ENCODE measurements around the gene MPG.
A peak's percentile ranks its signal among the peaks of the same experiment; 100 is the strongest.

The MPG gene

DNA sequence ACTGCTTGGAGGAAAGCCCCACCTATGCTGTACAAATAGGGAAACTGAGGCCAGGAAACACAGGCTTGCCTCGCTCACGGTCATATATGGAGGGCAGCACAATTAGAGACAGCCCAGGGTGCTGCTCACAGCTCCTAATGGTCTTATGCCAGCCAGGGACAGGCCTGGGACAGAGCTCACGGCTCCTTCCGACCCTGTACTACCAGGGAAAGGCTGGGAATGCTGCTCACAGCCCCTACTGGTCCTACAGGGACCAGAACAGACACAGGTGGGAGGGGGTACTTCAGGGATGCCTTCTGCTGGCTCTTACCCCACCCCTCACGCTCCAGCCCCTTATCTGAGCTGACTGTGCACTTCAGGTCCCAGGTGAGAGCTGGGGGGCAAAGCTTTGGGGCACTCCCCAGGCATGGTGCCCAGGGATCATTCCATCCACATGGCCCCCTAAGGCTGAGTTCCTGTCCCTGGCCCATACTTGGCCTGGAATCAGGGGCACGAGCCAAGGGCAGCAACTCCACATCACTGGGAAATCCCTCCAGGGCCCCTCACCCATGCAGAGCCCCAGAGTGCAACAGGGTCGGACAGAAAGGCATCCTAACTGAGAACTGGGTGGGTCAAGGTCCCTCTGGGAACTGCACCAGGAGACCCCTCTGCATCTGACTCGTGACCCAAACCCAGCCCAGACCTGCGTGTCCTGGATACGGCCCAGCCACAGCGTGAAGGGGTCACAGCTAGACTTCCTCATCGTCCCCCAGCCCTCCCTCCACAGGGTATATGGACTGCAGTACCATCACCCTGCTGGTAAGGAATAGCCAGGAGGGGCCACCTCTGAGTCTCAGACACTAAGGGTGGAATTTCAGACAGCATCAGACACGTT lies 11.5 kb upstream of the MPG start:
- DNase-seq (ENCODE audit: low read depth, low spot score) = no peak

DNA sequence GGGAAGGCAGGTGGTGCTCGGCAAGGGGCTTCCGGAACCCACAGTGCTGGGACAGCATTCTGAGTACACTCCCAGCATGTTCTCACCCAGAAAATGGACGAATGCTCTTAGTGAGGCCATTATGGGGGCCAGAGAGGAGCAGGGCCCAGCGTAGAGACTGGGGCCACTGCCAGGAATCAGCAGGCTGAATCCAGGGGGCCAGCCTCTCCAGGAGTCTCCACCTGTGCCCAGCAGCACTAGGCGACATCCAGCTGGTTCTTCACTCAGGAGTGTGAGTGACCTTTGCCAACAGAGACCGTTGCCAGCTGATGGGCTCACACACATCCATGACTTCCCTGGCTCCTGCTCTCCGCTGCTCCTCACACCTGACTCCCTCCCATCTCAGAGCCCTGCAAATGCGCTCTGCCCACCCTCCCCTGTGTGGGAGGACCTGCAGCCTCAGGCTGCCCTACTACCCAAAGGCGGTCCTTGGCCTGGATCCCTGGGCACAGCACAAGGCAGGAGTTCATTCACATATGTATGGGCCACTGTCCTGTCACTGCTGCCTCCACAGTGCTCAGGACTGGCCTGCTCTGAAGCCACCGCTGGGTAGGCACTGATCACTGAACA lies 10.7 kb upstream of the MPG start:
- no peak for DNase-seq (ENCODE audit: low read depth, low spot score)

DNA sequence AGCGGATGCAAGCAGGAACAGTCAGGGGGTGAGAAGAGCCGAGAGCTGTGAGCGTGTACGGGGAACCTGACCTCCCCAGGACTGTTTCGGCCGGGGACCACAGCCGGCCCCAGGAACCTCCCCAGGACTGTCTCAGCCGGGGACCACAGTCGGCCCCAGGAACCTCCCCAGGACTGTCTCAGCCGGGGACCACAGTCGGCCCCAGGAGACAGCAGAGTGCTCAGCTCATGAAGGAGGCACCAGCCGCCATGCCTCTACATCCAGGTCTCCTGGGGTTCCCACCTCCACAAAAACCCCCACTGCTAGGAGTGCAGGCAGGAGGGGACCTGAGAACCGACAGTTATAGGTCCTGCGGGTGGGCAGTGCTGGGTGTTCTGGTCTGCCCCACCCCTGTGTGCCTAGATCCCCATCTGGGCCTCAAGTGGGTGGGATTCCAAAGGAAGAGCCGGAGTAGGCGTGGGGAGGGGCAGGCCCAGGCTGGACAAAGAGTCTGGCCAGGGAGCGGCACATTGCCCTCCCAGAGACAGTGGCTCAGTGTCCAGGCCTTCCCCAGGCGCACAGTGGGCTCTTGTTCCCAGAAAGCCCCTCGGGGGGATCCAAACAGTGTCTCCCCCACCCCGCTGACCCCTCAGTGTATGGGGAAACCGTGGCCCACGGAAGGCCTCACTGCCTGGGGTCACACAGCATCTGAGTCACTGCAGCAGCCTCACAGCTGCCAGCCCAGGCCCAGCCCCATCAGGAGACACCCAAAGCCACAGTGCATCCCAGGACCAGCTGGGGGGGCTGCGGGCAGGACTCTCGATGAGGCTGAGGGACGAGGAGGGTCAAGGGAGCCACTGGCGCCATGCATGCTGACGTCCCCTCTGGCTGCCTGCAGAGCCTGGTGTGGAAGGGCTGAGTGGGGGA lies 9.9 kb upstream of the MPG start:
- no peak for DNase-seq (ENCODE audit: low read depth, low spot score)

GRCh38 chr16:69181-69580 lies 8.8 kb upstream of the MPG start:
- DNase-seq (ENCODE audit: low read depth, low spot score) = no peak

DNA sequence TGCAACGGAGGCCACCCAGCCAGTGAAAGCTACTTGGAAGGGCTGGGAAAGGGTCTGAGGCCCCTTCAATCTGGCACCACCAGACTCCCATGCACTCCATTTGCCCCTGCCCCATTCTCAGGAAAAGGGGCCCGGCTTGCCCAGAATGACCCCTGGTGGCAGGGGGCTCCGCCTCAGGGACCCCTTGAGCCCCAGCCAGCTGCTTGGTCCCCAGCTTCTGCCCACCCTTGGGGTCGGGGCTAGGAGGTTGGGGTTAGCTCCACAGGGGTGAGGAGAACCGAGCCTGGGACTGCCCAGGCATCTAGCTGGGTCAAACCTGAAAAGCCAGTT lies 6.8 kb upstream of the MPG start:
- no peak for DNase-seq (ENCODE audit: low read depth, low spot score)

- DNase-seq (ENCODE audit: low read depth, low spot score) = peak; percentile 85
These were observed 6.3 kb upstream of the MPG start for GRCh38 chr16:71540-72401.

DNA sequence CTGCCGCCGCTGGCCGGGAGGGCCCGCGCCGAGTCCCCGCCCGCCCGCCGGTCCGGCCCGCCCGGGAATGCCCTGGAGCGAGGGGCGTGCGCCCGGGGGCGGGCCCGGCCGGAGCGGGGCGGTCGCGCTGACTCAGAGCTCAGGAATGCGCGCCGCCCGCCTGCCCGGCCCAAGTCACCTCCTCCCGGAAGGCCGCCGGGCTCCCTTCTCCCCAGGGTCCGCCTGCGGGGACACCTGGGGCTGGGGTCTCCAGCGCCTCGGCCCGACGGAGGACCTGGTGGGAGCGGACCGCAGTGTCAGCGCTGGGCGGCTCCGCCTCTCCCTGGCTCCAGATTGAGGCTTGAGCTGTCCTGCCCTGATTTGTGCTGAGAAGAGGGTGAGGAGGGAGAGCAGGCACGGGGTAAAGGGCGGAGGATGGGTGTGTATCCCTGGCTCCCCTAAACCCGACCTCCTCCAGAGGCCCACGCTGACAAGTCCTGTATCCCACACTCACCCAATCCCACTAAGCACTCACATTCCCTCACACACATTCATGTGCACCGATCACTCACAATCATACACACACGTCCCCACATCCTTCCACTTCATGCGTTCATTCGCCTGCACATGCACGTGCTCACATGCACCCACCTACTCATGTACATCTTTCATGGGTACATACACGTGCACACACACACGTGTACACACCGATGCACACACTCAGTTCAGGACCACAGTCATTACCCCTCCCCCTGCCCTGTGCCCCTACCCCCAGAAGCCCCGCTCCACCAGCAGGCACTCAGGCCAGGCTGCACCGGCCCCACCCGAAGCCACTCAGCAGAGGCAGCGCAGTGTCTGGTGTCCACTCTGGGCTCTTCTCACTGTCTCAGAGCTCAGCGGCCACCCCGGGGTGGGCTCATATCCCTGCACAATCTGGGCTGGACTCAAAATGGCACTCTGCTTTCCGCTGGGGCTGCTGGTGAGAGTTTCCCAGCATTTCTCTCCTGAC lies 5.2 kb upstream of the MPG start, which contains the start of gene RHBDF1:
Gene RHBDF1 (minus strand): TSS at position 71 of the 988 bp plus-strand sequence. CDS start 7,616 bp downstream, outside the sequence.
- no peak for DNase-seq (ENCODE audit: low read depth, low spot score)

GRCh38 chr16:74051-74746 lies 3.8 kb upstream of the MPG start:
- DNase-seq (ENCODE audit: low read depth, low spot score) = no peak

DNA sequence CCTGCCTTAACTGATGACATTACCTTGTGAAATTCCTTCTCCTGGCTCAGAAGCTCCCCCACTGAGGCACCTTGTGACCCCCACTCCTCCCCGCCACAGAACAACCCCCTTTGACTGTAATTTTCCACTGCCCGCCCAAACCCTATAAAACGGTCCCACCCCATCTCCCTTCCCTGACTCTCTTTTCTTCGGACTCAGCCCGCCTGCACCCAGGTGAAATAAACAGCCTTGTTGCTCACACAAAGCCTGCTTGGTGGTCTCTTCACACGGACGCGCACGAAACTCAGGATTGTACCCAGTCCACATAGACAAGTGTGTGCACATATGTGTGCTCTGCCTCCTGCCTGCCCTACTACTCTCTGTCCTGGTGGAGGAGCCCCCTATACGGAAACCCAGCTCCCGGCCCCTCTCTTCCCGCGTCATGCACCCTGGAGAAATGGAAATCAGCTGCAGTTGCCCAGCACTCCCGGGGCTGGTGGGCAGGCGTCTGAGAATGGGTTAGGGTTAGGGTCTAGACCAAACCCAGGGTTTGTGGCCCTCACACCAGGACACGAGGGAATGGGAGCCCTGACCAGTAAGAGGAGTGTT lies 3.2 kb upstream of the MPG start:
- DNase-seq (ENCODE audit: low read depth, low spot score) = no peak

DNA sequence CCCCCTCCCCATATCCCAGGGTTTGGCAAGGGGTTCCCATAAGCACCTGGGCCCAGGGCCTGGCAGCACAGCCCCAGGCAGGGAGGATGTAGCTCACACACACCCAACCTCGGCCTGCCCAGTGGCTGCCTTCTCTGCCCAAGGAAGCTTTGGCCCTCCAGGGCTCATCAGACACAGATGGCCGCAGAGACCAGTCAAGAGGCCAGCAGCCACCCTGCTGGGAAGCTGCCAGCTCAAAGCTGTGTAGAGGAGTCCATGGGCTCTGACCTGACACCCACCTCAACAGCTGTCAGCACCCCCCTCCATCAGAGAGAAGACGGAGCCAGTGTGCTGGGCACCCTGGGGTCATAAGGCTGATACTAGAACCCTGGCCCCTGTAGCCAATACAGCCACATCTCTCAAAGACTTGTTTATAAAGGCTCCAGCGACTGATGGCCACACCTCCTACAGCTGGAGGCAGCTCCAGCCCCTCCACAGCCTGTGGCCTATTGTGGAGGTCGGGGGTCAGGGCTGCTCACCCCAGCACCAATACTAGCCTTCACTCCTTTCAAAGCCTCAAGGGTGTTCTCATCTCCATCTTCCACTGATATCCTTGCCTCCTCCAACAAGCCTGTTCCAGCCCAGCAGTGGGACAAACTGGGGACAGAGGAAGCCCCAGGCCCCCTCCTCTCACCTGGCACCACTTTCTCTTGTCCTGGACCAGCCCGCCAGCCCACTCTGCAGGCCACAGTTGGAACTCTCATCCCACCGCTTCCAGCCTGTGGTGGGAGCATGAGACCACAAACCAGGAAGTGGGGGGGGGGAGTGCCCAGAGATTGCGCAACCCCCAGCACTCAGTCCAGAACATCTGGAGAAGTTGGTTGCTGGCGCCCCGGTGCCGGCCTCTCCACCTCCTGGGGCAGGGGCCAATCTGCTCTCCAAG lies 2.2 kb upstream of the MPG start:
- DNase-seq (ENCODE audit: low read depth, low spot score) = no peak

- DNase-seq (ENCODE audit: low read depth, low spot score) = no peak
These were observed 1.3 kb upstream of the MPG start for GRCh38 chr16:76535-77272.

DNA sequence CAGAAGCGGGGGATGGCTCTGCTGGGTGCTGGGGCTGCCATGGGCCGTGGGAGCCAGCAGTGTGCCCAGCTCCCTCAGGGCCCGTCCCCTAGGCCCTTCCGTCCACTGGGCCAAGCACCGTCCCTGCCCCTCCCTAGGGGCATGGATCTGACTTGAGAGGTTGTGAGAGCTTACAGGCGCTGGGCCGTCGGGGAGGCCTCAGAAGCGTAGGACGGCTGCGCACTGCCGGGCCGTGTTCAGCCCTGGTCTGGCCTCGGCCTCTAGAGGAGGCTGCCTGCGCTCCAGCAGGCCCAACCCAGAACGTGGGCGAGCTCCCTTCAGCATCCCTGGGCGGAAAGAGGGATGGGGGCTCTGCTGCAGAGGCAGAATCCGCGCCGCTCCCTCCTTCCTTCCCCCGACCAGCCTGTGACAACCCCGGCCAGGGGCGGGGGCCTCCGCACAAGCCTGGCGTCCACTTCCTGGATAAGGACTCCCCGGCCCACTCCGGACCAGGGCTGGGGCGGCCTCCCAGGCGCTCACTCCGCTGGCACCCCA lies 685 bp upstream of the MPG start:
- DNase-seq (ENCODE audit: low read depth, low spot score) = no peak

GRCh38 chr16:78444-79150 lies 572 bp downstream of the MPG start:
- no peak for DNase-seq (ENCODE audit: low read depth, low spot score)

DNA sequence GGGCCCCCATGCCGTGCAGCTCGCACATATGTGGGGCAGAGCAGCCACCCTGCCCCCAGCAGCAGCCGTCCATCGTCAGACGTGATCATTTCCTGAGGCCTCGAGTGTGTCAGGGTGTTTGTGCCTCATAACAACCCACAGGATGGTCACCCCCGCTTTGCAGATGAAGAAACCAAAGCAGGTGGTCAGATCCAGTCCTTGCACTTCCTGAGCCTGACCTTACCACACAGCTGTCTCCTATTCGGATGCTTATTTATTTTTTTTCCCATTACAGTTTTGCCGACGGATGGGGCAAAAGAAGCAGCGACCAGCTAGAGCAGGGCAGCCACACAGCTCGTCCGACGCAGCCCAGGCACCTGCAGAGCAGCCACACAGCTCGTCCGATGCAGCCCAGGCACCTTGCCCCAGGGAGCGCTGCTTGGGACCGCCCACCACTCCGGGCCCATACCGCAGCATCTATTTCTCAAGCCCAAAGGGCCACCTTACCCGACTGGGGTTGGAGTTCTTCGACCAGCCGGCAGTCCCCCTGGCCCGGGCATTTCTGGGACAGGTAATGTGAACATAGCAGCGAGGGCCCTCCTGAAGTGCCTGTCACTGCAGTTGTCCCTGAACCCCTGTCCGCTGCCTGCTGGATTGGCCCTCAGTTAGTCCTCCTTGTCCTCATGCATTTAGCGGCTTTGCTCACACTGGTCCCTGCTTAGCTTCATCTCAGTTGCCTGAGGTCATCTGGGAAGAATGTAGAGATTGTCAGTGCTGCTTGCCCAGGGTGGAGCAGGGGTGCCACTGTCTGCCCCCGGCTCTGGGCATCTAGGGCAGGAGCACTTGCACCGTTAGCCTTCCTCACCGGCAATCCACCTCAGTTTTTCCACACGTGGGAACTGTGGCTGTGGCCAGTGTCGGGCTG lies 1.4 kb downstream of the MPG start:
- no peak for DNase-seq (ENCODE audit: low read depth, low spot score)

DNA sequence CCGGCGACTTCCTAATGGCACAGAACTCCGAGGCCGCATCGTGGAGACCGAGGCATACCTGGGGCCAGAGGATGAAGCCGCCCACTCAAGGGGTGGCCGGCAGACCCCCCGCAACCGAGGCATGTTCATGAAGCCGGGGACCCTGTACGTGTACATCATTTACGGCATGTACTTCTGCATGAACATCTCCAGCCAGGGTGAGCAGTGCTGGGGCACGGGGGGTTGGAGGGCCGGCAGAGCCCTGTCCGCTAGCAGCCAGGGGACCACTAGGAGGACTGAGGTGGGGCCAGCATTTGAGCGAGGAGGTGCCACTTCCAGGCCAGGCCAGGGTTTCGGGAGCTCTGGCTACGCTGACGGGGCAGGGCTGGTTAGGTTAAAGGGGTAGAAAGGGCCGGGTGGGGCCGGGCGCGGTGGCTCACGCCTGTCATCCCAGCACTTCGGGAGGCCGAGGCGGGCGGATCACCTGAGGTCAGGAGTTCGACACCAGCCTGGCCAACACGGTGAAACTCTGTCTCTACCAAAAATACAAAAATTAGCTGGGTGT lies 5.1 kb downstream of the MPG start:
- no peak for DNase-seq (ENCODE audit: low read depth, low spot score)

Measured in iPS DF 19.7 (cell line).